HepG2 (cell line): ENCODE results near the gene CTAG2.

ENCODE experiments used
- PHF21A ChIP-seq: sonication (generic); formaldehyde crosslinking; IDR thresholded peaks from 2 replicates; pipeline ENCODE4 v1.5.0; 2020; ENCODE audit warnings: mild to moderate bottlenecking, missing genetic modification reagents
- POLR2AphosphoS5 ChIP-seq: IDR thresholded peaks from 2 replicates; pipeline ENCODE4 v1.6.1; 2012; ENCODE audit warnings: low read depth, low read length

DNA sequence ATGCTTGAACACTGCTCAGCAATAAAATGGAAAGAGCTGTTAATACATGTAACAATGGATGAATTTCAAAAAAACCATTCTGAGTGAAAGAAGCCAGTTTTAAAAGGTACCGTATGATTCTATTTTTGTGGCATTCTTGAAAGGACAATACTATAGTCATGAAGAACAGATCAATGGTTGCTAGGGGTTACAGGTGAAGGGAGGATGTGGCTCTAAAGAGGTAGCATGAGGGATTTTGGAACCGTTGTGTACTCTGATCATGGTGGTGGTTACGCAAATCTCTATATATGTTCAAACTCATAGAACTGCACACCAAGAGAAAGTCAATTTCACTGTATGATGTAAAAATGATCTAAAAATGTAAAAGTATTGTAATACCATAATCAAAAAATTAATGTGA lies 40.0 kb upstream of the CTAG2 start:
- no peak for TF ChIP-seq PHF21A (CRISPR knock-in tag)
- TF ChIP-seq POLR2AphosphoS5: no peak
